ENCODE measurements around the gene ERI3. TPM values are rescaled to one million over a fixed set of nuclear protein-coding genes. Genes with fewer than 3 reads are reported as not detected.

The ERI3 gene
- polyA plus RNA-seq, 2 of the 4 experiments (the other 2 are of a cell fraction): 43.4 to 44.7 TPM

DNA sequence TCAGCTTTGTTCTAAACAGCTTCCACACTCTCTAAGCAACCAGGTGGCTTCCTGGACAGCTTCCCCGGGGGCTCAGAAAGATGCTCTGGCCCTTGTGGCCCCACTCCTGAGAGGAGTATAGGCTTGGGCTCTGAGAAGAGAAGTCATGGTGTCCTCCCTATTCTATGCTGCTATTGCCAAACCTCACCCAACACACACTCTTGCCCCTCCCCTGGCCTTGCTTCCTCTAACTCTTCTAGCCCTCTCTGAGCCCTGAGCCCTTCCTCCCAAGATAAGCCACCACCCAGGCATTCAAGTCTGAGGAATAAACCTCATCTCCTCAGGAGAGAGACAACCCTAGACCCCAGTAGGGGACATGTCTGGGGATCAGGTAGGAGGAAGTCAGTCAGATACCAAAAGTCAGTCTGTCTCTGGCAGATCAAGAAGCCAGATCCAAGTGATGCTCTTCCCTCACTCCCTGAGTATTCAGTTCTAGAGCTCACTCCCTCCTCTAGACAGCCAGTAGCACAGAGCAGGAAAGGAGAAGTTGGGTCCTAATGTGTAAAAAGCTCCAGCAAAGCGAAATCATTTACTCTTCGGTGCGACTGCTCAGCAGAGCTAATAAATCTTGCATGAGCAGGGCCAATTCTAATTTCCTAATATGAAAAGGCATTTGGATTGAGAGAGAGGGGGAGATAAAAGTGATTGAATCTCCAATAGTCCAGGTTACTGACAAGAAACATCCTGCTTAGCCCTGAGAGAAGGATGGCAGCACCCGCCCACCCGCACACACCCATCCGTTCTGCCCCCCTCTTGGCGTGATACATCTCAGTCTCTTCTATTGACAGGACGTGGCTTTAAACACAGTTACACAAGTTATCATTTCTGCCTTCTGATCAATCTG is 91.2 kb downstream of the ERI3 start (continued):
- TF ChIP-seq, protein P1, sequence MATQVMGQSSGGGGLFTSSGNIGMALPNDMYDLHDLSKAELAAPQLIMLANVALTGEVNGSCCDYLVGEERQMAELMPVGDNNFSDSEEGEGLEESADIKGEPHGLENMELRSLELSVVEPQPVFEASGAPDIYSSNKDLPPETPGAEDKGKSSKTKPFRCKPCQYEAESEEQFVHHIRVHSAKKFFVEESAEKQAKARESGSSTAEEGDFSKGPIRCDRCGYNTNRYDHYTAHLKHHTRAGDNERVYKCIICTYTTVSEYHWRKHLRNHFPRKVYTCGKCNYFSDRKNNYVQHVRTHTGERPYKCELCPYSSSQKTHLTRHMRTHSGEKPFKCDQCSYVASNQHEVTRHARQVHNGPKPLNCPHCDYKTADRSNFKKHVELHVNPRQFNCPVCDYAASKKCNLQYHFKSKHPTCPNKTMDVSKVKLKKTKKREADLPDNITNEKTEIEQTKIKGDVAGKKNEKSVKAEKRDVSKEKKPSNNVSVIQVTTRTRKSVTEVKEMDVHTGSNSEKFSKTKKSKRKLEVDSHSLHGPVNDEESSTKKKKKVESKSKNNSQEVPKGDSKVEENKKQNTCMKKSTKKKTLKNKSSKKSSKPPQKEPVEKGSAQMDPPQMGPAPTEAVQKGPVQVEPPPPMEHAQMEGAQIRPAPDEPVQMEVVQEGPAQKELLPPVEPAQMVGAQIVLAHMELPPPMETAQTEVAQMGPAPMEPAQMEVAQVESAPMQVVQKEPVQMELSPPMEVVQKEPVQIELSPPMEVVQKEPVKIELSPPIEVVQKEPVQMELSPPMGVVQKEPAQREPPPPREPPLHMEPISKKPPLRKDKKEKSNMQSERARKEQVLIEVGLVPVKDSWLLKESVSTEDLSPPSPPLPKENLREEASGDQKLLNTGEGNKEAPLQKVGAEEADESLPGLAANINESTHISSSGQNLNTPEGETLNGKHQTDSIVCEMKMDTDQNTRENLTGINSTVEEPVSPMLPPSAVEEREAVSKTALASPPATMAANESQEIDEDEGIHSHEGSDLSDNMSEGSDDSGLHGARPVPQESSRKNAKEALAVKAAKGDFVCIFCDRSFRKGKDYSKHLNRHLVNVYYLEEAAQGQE (IDR thresholded peaks at IDR 0.05): no peak

DNA sequence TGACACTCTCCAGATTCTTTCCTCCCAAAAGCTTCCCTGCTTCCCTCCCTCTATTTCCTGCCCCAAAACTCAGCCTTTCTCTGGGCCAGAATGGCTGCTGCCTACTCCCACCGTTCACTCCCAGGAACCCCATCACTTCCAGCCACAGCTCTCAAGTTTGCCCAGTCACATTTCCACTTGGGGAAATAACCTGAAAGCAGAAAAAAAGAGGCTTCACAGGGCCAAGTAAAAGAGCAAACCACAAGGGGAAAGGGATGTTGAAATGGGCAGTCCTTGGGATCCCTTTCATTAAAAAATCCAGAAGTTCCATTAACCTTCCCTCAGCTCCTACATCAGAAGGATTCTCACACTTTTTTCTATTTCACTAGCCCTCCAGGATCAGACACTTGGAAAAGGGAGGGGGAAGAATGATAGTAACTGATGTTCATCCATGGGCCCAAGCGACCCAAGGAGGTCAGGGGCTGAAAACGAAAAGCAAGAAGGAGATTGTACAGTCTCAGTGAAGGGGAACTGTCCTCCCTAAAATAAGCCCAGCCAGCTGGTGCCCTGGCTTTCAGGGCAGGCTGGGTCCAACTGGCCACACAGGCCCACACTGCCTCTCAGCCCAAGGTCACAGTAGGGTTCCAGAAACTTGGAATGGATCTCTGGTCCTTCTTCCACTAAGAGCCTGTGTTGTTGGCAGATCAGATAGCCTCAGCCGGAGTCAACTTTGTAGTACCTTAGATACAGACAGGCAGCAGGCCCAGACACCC is 92.1 kb downstream of the ERI3 start:
- no peaks in the 10 kb centered on the region for H3K4me1 ChIP-seq
- ChIA-PET CTCF (no interaction called here), POLR2A (no interaction called here)
- no peak for DNase-seq (ENCODE audit: low read depth in 1 of 2, low spot score in 1 of 2)
- ATAC-seq: no peak
- no peaks in the 10 kb centered on the region for H3K9me3 ChIP-seq
- 97% methylated on average over 3 of the region's 4 CpGs for WGBS (ENCODE audit: missing lambda C conversion rate)
- H3K27ac ChIP-seq: no peak overlapping the region
- no peak overlapping the region for H3K4me3 ChIP-seq
- FAIRE-seq: no peak
- no peak overlapping the region for H3K4me2 ChIP-seq
- TF ChIP-seq, protein P2, sequence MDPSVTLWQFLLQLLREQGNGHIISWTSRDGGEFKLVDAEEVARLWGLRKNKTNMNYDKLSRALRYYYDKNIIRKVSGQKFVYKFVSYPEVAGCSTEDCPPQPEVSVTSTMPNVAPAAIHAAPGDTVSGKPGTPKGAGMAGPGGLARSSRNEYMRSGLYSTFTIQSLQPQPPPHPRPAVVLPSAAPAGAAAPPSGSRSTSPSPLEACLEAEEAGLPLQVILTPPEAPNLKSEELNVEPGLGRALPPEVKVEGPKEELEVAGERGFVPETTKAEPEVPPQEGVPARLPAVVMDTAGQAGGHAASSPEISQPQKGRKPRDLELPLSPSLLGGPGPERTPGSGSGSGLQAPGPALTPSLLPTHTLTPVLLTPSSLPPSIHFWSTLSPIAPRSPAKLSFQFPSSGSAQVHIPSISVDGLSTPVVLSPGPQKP (IDR thresholded peaks at IDR 0.05; ENCODE audit: low read depth, low read length): no peak
- TF ChIP-seq NFE2L2 (conservative IDR thresholded peaks at IDR 0.05; ENCODE audit: low read length): no peak
- no peak for TF ChIP-seq MYC (IDR thresholded peaks at IDR 0.05; ENCODE audit: borderline replicate concordance, low read length)
- no peak for TF ChIP-seq RFX5 (IDR thresholded peaks at IDR 0.05)
- TF ChIP-seq, protein P3, sequence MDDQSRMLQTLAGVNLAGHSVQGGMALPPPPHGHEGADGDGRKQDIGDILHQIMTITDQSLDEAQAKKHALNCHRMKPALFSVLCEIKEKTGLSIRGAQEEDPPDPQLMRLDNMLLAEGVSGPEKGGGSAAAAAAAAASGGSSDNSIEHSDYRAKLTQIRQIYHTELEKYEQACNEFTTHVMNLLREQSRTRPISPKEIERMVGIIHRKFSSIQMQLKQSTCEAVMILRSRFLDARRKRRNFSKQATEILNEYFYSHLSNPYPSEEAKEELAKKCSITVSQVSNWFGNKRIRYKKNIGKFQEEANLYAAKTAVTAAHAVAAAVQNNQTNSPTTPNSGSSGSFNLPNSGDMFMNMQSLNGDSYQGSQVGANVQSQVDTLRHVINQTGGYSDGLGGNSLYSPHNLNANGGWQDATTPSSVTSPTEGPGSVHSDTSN (IDR thresholded peaks at IDR 0.05): no peak
- TF ChIP-seq, protein P4, sequence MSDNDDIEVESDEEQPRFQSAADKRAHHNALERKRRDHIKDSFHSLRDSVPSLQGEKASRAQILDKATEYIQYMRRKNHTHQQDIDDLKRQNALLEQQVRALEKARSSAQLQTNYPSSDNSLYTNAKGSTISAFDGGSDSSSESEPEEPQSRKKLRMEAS (IDR thresholded peaks at IDR 0.05): no peak
- TF ChIP-seq CBX8 (IDR thresholded peaks at IDR 0.05): no peak
- TF ChIP-seq CHD2 (IDR thresholded peaks at IDR 0.05; ENCODE audit: low read length, partially characterized antibody): no peak
- TF ChIP-seq TP53 (CRISPR knock-in tag; IDR thresholded peaks at IDR 0.05): no peak
- no peak for TF ChIP-seq ZC3H11A (IDR thresholded peaks at IDR 0.05)
- no peak for TF ChIP-seq FOXS1 (CRISPR knock-in tag; IDR thresholded peaks at IDR 0.05)
- no peak for TF ChIP-seq KDM5A (IDR thresholded peaks at IDR 0.05)
- TF ChIP-seq, protein P5, sequence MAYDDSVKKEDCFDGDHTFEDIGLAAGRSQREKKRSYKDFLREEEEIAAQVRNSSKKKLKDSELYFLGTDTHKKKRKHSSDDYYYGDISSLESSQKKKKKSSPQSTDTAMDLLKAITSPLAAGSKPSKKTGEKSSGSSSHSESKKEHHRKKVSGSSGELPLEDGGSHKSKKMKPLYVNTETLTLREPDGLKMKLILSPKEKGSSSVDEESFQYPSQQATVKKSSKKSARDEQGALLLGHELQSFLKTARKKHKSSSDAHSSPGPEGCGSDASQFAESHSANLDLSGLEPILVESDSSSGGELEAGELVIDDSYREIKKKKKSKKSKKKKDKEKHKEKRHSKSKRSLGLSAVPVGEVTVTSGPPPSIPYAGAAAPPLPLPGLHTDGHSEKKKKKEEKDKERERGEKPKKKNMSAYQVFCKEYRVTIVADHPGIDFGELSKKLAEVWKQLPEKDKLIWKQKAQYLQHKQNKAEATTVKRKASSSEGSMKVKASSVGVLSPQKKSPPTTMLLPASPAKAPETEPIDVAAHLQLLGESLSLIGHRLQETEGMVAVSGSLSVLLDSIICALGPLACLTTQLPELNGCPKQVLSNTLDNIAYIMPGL (CRISPR knock-in tag; IDR thresholded peaks at IDR 0.05; ENCODE audit: borderline replicate concordance): no peak
- TF ChIP-seq, protein P6, sequence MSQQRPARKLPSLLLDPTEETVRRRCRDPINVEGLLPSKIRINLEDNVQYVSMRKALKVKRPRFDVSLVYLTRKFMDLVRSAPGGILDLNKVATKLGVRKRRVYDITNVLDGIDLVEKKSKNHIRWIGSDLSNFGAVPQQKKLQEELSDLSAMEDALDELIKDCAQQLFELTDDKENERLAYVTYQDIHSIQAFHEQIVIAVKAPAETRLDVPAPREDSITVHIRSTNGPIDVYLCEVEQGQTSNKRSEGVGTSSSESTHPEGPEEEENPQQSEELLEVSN (IDR thresholded peaks at IDR 0.05; ENCODE audit: borderline replicate concordance, low read depth): no peak
- TF ChIP-seq HOXB13 (CRISPR knock-in tag; IDR thresholded peaks at IDR 0.05; ENCODE audit: low read depth): no peak
- TF ChIP-seq, protein P7, sequence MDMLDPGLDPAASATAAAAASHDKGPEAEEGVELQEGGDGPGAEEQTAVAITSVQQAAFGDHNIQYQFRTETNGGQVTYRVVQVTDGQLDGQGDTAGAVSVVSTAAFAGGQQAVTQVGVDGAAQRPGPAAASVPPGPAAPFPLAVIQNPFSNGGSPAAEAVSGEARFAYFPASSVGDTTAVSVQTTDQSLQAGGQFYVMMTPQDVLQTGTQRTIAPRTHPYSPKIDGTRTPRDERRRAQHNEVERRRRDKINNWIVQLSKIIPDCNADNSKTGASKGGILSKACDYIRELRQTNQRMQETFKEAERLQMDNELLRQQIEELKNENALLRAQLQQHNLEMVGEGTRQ (IDR thresholded peaks at IDR 0.05): no peak
- no peak for TF ChIP-seq EP300 (IDR thresholded peaks at IDR 0.05)
- no peak for TF ChIP-seq KDM1A (IDR thresholded peaks at IDR 0.05; ENCODE audit: low read depth)
